Smooth muscle cell (in vitro differentiated cells): Measurements from ENCODE around the gene HES5. TPM values are rescaled to one million over a fixed set of nuclear protein-coding genes. Genes with fewer than 3 reads are reported as not detected.

Experiments used
- DNase-seq: peaks from one replicate; lab custom pipeline; 2025; ENCODE audit not compliant: unreplicated experiment; lab: John Stamatoyannopoulos, UW
- H2AFZ ChIP-seq: fragments of 200-600 bp; sonication (generic); 2 replicates; pipeline ENCODE4 v1.6.0; 2016; ENCODE audit warnings: antibody characterized with exemption, low read depth, mild to moderate bottlenecking
- H3F3A ChIP-seq: fragments of 200-600 bp; sonication (generic); 2 replicates; pipeline ENCODE4 v1.6.0; 2017; ENCODE audit warnings: antibody characterized with exemption, low read depth
- H3K27ac ChIP-seq: fragments of 200-600 bp; sonication (generic); 2 replicates; pipeline ENCODE4 v1.5.1; 2016; ENCODE audit warnings: low read depth, mild to moderate bottlenecking
- H3K27me3 ChIP-seq: fragments of 200-600 bp; sonication (generic); 2 replicates; pipeline ENCODE4 v1.6.1; 2016; ENCODE audit warnings: low read depth, mild to moderate bottlenecking
- H3K36me3 ChIP-seq: fragments of 200-600 bp; sonication (generic); 2 replicates; pipeline ENCODE4 v1.5.1; 2016; ENCODE audit warnings: low read depth
- H3K4me1 ChIP-seq: fragments of 200-600 bp; sonication (generic); 2 replicates; pipeline ENCODE4 v1.5.1; 2016; ENCODE audit warnings: low read depth
- H3K4me2 ChIP-seq: fragments of 200-600 bp; sonication (generic); 2 replicates; pipeline ENCODE4 v1.6.0; 2016; ENCODE audit warnings: mild to moderate bottlenecking
- H3K4me3 ChIP-seq: fragments of 200-600 bp; sonication (generic); 2 replicates; pipeline ENCODE4 v1.5.1; 2016; ENCODE audit warnings: mild to moderate bottlenecking
- H3K79me2 ChIP-seq: fragments of 200-600 bp; sonication (generic); 2 replicates; pipeline ENCODE4 v1.6.0; 2016; ENCODE audit warnings: low read depth, mild to moderate bottlenecking
- H3K9ac ChIP-seq: fragments of 200-600 bp; sonication (generic); 2 replicates; pipeline ENCODE4 v1.6.0; 2016; ENCODE audit warnings: low read depth
- H3K9me3 ChIP-seq: fragments of 200-600 bp; sonication (generic); replicated peaks from 2 replicates; pipeline ENCODE4 v1.5.1; 2016; ENCODE audit warnings: low read depth
- H4K20me1 ChIP-seq: fragments of 200-600 bp; sonication (generic); 2 replicates; pipeline ENCODE4 v1.6.0; 2016; ENCODE audit warnings: low read depth
- CTCF ChIP-seq: fragments of 200-600 bp; sonication (generic); IDR thresholded peaks from 2 replicates; pipeline ENCODE4 v1.5.1; 2017; ENCODE audit warnings: borderline replicate concordance, mild to moderate bottlenecking, antibody characterized with exemption; ENCODE audit not compliant: insufficient read depth, poor library complexity, severe bottlenecking
- WGBS: methylation state at CpG from one replicate; pipeline ENCODE4 v1.1.7; 2016; ENCODE audit warnings: low lambda C conversion rate; 5-methylcytosine and 5-hydroxymethylcytosine counted together
- polyA plus RNA-seq: library from polyadenylated mRNA; unstranded; fragments of >200 nt; fragmentation: Nextera tagmentation; extraction: Ambion mirVana; gene quantifications from 2 replicates; pipeline ENCODE4 v1.2.1, GENCODE V29; 2016
- total RNA-seq: library from RNA; depleted of rRNA; stranded (reverse); fragments of >200 nt; gene quantifications from 2 replicates; pipeline ENCODE4 v1.2.3, GENCODE V29; 2014

HES5 gene
- total and polyA plus RNA-seq, 2 experiments from 2014 or later: 1.6 to 1.7 TPM

GRCh38 chr1:2557482-2558400 is 27.7 kb upstream of the HES5 start:
- H3K4me3 ChIP-seq: no peak overlapping the region
- H2AFZ ChIP-seq: no peak overlapping the region
- H4K20me1 ChIP-seq: no peaks in the 10 kb centered on the region
- no peaks in the 10 kb centered on the region for H3K9me3 ChIP-seq
- peaks cover 8% of the 10 kb centered on the region for H3K4me1 ChIP-seq
- H3K79me2 ChIP-seq: no peaks in the 10 kb centered on the region
- no peak for DNase-seq
- no peaks in the 10 kb centered on the region for H3K36me3 ChIP-seq
- H3K4me2 ChIP-seq: no peak overlapping the region
- no peak for TF ChIP-seq CTCF
- no peaks in the 10 kb centered on the region for H3K27me3 ChIP-seq
- WGBS: 87% methylated on average over 30 of the region's 30 CpGs
- no peak overlapping the region for H3K27ac ChIP-seq
- H3F3A ChIP-seq: no peaks in the 10 kb centered on the region
- no peak overlapping the region for H3K9ac ChIP-seq

GRCh38 chr1:2556678-2557481 is 26.8 kb upstream of the HES5 start:
- no peaks in the 10 kb centered on the region for H3K36me3 ChIP-seq
- H3F3A ChIP-seq: no peaks in the 10 kb centered on the region
- H3K9ac ChIP-seq: no peak overlapping the region
- 89% methylated on average over 23 of the region's 24 CpGs for WGBS
- H4K20me1 ChIP-seq: no peaks in the 10 kb centered on the region
- H3K79me2 ChIP-seq: no peaks in the 10 kb centered on the region
- H3K4me2 ChIP-seq: no peak overlapping the region
- no peak overlapping the region for H2AFZ ChIP-seq
- H3K27me3 ChIP-seq: no peaks in the 10 kb centered on the region
- H3K4me3 ChIP-seq: no peak overlapping the region
- peaks cover 8% of the 10 kb centered on the region for H3K4me1 ChIP-seq
- DNase-seq: no peak
- H3K9me3 ChIP-seq: no peaks in the 10 kb centered on the region
- H3K27ac ChIP-seq: no peak overlapping the region
- no peak for TF ChIP-seq CTCF

- WGBS: 72% methylated on average over 10 of the region's 16 CpGs
- no peaks in the 10 kb centered on the region for H3K36me3 ChIP-seq
- TF ChIP-seq CTCF: no peak
- H3K4me1 ChIP-seq: peaks cover 8% of the 10 kb centered on the region
- H3K27ac ChIP-seq: no peak within 1 kb of the TSS
- no peaks in the 10 kb centered on the region for H3K79me2 ChIP-seq
- no peaks in the 10 kb centered on the region for H3K9me3 ChIP-seq
- H3F3A ChIP-seq: no peaks in the 10 kb centered on the region
- H2AFZ ChIP-seq: no peak within 1 kb of the TSS
- H3K27me3 ChIP-seq: no peaks in the 10 kb centered on the region
- no peak within 1 kb of the TSS for H3K9ac ChIP-seq
- H3K4me3 ChIP-seq: no peak within 1 kb of the TSS
- no peaks in the 10 kb centered on the region for H4K20me1 ChIP-seq
- no peak for DNase-seq
- no peak within 1 kb of the TSS for H3K4me2 ChIP-seq
Observed at GRCh38 chr1:2556277-2556677, 26.2 kb upstream of the HES5 start, which contains the start of gene TNFRSF14. Gene TNFRSF14, plus strand, starts transcription at chr1:2556371. Its CDS starts 294 bp downstream, at chr1:2556665.
